Astrocyte (in vitro differentiated cells and primary cell): Measurements from ENCODE around the gene SPEF1. TPM values are rescaled to one million over a fixed set of nuclear protein-coding genes. Genes with fewer than 3 reads are reported as not detected.

Experiments
- DNase-seq: peaks from one replicate; pipeline ENCODE4 v3.0.0-alpha.2; 2010; ENCODE audit warnings: low read depth
- FAIRE-seq: peaks from 2 replicates; lab custom pipeline; 2011; peaks lifted over from hg19 to GRCh38; lab: Jason Lieb, UNC
- H2AFZ ChIP-seq: 2 replicates; pipeline ENCODE4 v1.6.0; 2012; ENCODE audit warnings: low read depth, low read length, inconsistent platforms
- H3K27ac ChIP-seq: 2 replicates; pipeline ENCODE4 v1.5.1; 2011; ENCODE audit warnings: low read depth, low read length, inconsistent platforms
- H3K27me3 ChIP-seq: 2 replicates; pipeline ENCODE4 v1.6.0; 2011; ENCODE audit warnings: low read length, inconsistent platforms; ENCODE audit not compliant: insufficient read depth
- H3K36me3 ChIP-seq: 2 replicates; pipeline ENCODE4 v1.5.1; 2011; ENCODE audit warnings: low read length, inconsistent platforms; ENCODE audit not compliant: insufficient read depth
- H3K4me1 ChIP-seq: 2 replicates; pipeline ENCODE4 v1.5.1; 2011; ENCODE audit warnings: low read length, inconsistent platforms; ENCODE audit not compliant: insufficient read depth
- H3K4me2 ChIP-seq: 2 replicates; pipeline ENCODE4 v1.6.0; 2012; ENCODE audit warnings: low read length, inconsistent platforms
- H3K4me3 ChIP-seq: 2 replicates; pipeline ENCODE4 v1.5.1; 2011; ENCODE audit warnings: low read depth, mild to moderate bottlenecking, low read length, inconsistent platforms; ENCODE audit not compliant: insufficient read depth
- H3K79me2 ChIP-seq: 2 replicates; pipeline ENCODE4 v1.6.0; 2012; ENCODE audit warnings: mild to moderate bottlenecking, low read length, inconsistent platforms; ENCODE audit not compliant: insufficient read depth
- H3K9ac ChIP-seq: 2 replicates; pipeline ENCODE4 v1.6.0; 2012; ENCODE audit warnings: mild to moderate bottlenecking, low read length, inconsistent platforms
- H3K9me3 ChIP-seq: 2 replicates; pipeline ENCODE4 v1.5.1; 2012; ENCODE audit warnings: low read depth, mild to moderate bottlenecking, low read length, inconsistent platforms; ENCODE audit not compliant: insufficient read depth
- H4K20me1 ChIP-seq: 2 replicates; pipeline ENCODE4 v1.6.0; 2012; ENCODE audit warnings: low read length, inconsistent platforms; ENCODE audit not compliant: insufficient read depth
- H3K27ac Mint-ChIP-seq: one replicate; pipeline ENCODE4 v1.8.0; 2021; ENCODE audit warnings: mild to moderate bottlenecking, mixed read lengths; ENCODE audit not compliant: unreplicated experiment
- H3K27me3 Mint-ChIP-seq: one replicate; pipeline ENCODE4 v1.8.0; 2021; ENCODE audit warnings: low read depth, mixed read lengths; ENCODE audit not compliant: unreplicated experiment
- H3K36me3 Mint-ChIP-seq: one replicate; pipeline ENCODE4 v1.8.0; 2021; ENCODE audit warnings: low read depth, mixed read lengths; ENCODE audit not compliant: unreplicated experiment
- H3K4me1 Mint-ChIP-seq: one replicate; pipeline ENCODE4 v1.8.0; 2021; ENCODE audit warnings: low read depth, mixed read lengths; ENCODE audit not compliant: unreplicated experiment
- H3K4me3 Mint-ChIP-seq: one replicate; pipeline ENCODE4 v1.8.0; 2021; ENCODE audit warnings: mild to moderate bottlenecking, moderate library complexity, mixed read lengths; ENCODE audit not compliant: unreplicated experiment
- H3K9me3 Mint-ChIP-seq: one replicate; pipeline ENCODE4 v1.8.0; 2021; ENCODE audit warnings: mild to moderate bottlenecking, mixed read lengths; ENCODE audit not compliant: unreplicated experiment
- CTCF ChIP-seq: IDR thresholded peaks from 2 replicates; pipeline ENCODE4 v1.5.1; 2011; ENCODE audit warnings: low read depth, mild to moderate bottlenecking, inconsistent platforms, low read length, moderate library complexity; ENCODE audit not compliant: insufficient read depth
- EZH2 ChIP-seq: IDR thresholded peaks from 2 replicates; pipeline ENCODE4 v1.6.1; 2012; ENCODE audit warnings: mild to moderate bottlenecking, low read length, inconsistent platforms; ENCODE audit not compliant: insufficient read depth
- total RNA-seq: library from RNA; stranded (reverse); gene quantifications from 2 replicates; pipeline ENCODE4 v1.2.1, GENCODE V29; 2021

SPEF1 gene
- total RNA-seq, 1 donor from 2014 or later: 0.45 TPM

DNA sequence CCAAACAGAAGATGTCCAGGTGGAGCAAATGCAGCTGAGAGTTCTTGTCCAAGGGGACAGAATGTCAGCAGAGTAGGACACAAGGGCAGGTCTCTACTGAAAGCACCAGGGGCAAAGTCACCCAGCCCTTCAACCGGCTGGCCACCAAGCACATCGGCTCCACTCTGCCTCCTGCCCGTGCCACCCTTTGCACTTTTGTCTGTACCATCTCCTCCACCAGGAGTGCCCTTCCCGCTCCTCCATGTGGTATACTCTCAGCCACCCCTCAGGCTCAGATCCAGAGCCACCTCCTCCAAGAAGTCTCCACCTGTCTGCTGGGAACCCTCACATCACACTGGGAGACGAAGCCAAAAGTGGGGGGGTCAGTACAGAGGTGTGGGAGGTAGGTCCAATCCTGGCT, 52.9 kb downstream of the SPEF1 start:
- peaks cover 6% of the 10 kb centered on the region for H3K4me1 Mint-ChIP-seq
- Histone ChIP-seq H3K4me3 (no peak overlapping the region), H3K9me3 (no peaks in the 10 kb centered on the region), H2AFZ (no peak overlapping the region), H3K4me1 (peaks cover 6% of the 10 kb centered on the region), H4K20me1 (no peaks in the 10 kb centered on the region), H3K79me2 (no peaks in the 10 kb centered on the region), H3K4me2 (no peak overlapping the region), H3K36me3 (no peaks in the 10 kb centered on the region), H3K9ac (no peak overlapping the region), H3K27me3 (peaks cover 23% of the 10 kb centered on the region), H3K27ac (no peak overlapping the region)
- no peak overlapping the region for H3K4me3 Mint-ChIP-seq
- FAIRE-seq (no peak), DNase-seq (no peak)
- H3K36me3 Mint-ChIP-seq: no peaks in the 10 kb centered on the region
- peaks cover 2% of the 10 kb centered on the region for H3K9me3 Mint-ChIP-seq
- no peak for TF ChIP-seq EZH2
- no peak for TF ChIP-seq CTCF
- no peak overlapping the region for H3K27ac Mint-ChIP-seq
- H3K27me3 Mint-ChIP-seq: peaks cover 52% of the 10 kb centered on the region

Other genes with a start within 250 kb of the SPEF1 start
- not detected in 2 replicates for gene GFRA4, start 118.0 kb downstream of the SPEF1 start, total RNA-seq
- 2.3 and 3.0 TPM in 2 replicates for gene ADAM33, start 99.4 kb downstream of the SPEF1 start, total RNA-seq
- not detected in 2 replicates for gene SIGLEC1, start 68.8 kb downstream of the SPEF1 start, total RNA-seq
- gene HSPA12B, start 48.8 kb downstream of the SPEF1 start, total RNA-seq: not detected in 2 replicates
- gene ADISSP, start 13.7 kb downstream of the SPEF1 start, total RNA-seq: 35.7 and 43.2 TPM in 2 replicates
- 37.0 and 39.1 TPM in 2 replicates for gene CENPB, start 5.3 kb upstream of the SPEF1 start, total RNA-seq
- gene CDC25B, start 14.9 kb upstream of the SPEF1 start, total RNA-seq: 8.5 and 8.8 TPM in 2 replicates
- gene AP5S1, start 39.1 kb upstream of the SPEF1 start, total RNA-seq: 12.6 TPM in 2 replicates
- gene MAVS, start 65.4 kb upstream of the SPEF1 start, total RNA-seq: 38.4 and 42.1 TPM in 2 replicates
- gene PANK2, start 107.9 kb upstream of the SPEF1 start, total RNA-seq: 51.5 and 59.3 TPM in 2 replicates
- 17.4 and 19.0 TPM in 2 replicates for gene RNF24, start 234.1 kb upstream of the SPEF1 start, total RNA-seq